Liver (tissue), 9 donors: ENCODE data around the gene CYLD. TPM values are rescaled to one million over a fixed set of nuclear protein-coding genes. Genes with fewer than 3 reads are reported as not detected.

Source experiments
- DNase-seq: peaks from one replicate; pipeline ENCODE4 v3.0.0-alpha.2; 2017; ENCODE audit warnings: low spot score
- H3K27ac ChIP-seq, 2 donors: one replicate each; pipeline ENCODE4 v1.7.0; 2013; ENCODE audit warnings: inconsistent platforms in 2 of 2, low read length in 2 of 2, control low read depth in 1 of 2, low read depth in 1 of 2, mild to moderate bottlenecking in 1 of 2
- H3K27me3 ChIP-seq, 4 donors: one replicate each; pipeline versions ENCODE4 v1.6.1 to v1.7.0; 2013; ENCODE audit warnings: low read length in 3 of 4, inconsistent platforms in 1 of 4, mild to moderate bottlenecking in 1 of 4, moderate library complexity in 1 of 4; ENCODE audit not compliant: control insufficient read depth in 4 of 4, insufficient read depth in 4 of 4
- H3K36me3 ChIP-seq, 4 donors: one replicate each; pipeline versions ENCODE4 v1.6.1 to v1.7.0; 2013; ENCODE audit warnings: low read length in 3 of 4, mild to moderate bottlenecking in 3 of 4, low read depth in 1 of 4, moderate library complexity in 1 of 4; ENCODE audit not compliant: control insufficient read depth in 4 of 4, insufficient read depth in 3 of 4
- H3K4me1 ChIP-seq, 4 donors: one replicate each; pipeline versions ENCODE4 v1.6.1 to v1.7.0; 2013; ENCODE audit warnings: low read length in 3 of 4, mild to moderate bottlenecking in 3 of 4, moderate library complexity in 1 of 4; ENCODE audit not compliant: control insufficient read depth in 4 of 4, insufficient read depth in 4 of 4
- H3K4me3 ChIP-seq, 3 donors: one replicate each; pipeline versions ENCODE4 v1.6.1 to v1.7.0; 2013; ENCODE audit warnings: low read length in 3 of 3, control low read depth in 1 of 3, low read depth in 1 of 3, mild to moderate bottlenecking in 1 of 3
- H3K9ac ChIP-seq, 2 donors: one replicate each; pipeline ENCODE4 v1.7.0; 2013; ENCODE audit warnings: low read length in 2 of 2, mild to moderate bottlenecking in 2 of 2, moderate library complexity in 2 of 2, control low read depth in 1 of 2, low read depth in 1 of 2
- H3K9me3 ChIP-seq, 4 donors: one replicate each; pipeline versions ENCODE4 v1.6.1 to v1.7.0; 2013; ENCODE audit warnings: low read length in 3 of 4; ENCODE audit not compliant: control insufficient read depth in 4 of 4
- CTCF ChIP-seq: fragments of 150-350 bp; IDR thresholded peaks from 2 replicates; pipeline ENCODE4 v1.5.1; 2017; ENCODE audit warnings: improper control_type of control experiment, low read depth, low read length; ENCODE audit not compliant: missing input control
- EGR1 ChIP-seq, 2 donors: IDR thresholded peaks; 2 replicates each; pipeline ENCODE4 v1.6.1; 2016 to 2018; ENCODE audit warnings: antibody characterized with exemption in 2 of 2, low read depth in 2 of 2
- FOXA1 ChIP-seq: IDR thresholded peaks from 2 replicates; pipeline ENCODE4 v1.6.1; 2016; ENCODE audit warnings: antibody characterized with exemption
- FOXA2 ChIP-seq: IDR thresholded peaks from 2 replicates; pipeline ENCODE4 v1.6.1; 2016; ENCODE audit warnings: antibody characterized with exemption
- GABPA ChIP-seq, 2 donors: IDR thresholded peaks in 1 of 2; conservative IDR thresholded peaks in 1 of 2; 2 replicates each; pipeline ENCODE4 v1.6.1; 2016; ENCODE audit warnings: antibody characterized with exemption in 2 of 2, mild to moderate bottlenecking in 1 of 2, moderate library complexity in 1 of 2
- HNF4A ChIP-seq, 2 donors: conservative IDR thresholded peaks; 2 replicates each; pipeline ENCODE4 v1.6.1; 2016; ENCODE audit warnings: antibody characterized with exemption in 2 of 2, mild to moderate bottlenecking in 2 of 2
- HNF4G ChIP-seq: IDR thresholded peaks from 2 replicates; pipeline ENCODE4 v1.6.1; 2016; ENCODE audit warnings: antibody characterized with exemption
- JUND ChIP-seq, 2 donors: IDR thresholded peaks; 2 replicates each; pipeline ENCODE4 v1.6.1; 2016; ENCODE audit warnings: antibody characterized with exemption in 2 of 2
- NR2F2 ChIP-seq: IDR thresholded peaks from 2 replicates; pipeline ENCODE4 v1.6.1; 2016; ENCODE audit warnings: antibody characterized with exemption
- RAD21 ChIP-seq, 2 donors: IDR thresholded peaks; 2 replicates each; pipeline ENCODE4 v1.6.1; 2016; ENCODE audit warnings: antibody characterized with exemption in 2 of 2, mild to moderate bottlenecking in 2 of 2
- RXRA ChIP-seq, 2 donors: IDR thresholded peaks; 2 replicates each; pipeline ENCODE4 v1.6.1; 2017 to 2018; ENCODE audit warnings: antibody characterized with exemption in 2 of 2, mild to moderate bottlenecking in 1 of 2
- SP1 ChIP-seq: IDR thresholded peaks from 2 replicates; pipeline ENCODE4 v1.6.1; 2018; ENCODE audit warnings: antibody characterized with exemption, mild to moderate bottlenecking
- TAF1 ChIP-seq: conservative IDR thresholded peaks from 2 replicates; pipeline ENCODE4 v1.6.1; 2016; ENCODE audit warnings: antibody characterized with exemption, mild to moderate bottlenecking
- YY1 ChIP-seq: IDR thresholded peaks from 2 replicates; pipeline ENCODE4 v1.6.1; 2016; ENCODE audit warnings: antibody characterized with exemption, mild to moderate bottlenecking
- WGBS: extraction: QIAGEN DNeasy Blood & Tissue Kit; methylation state at CpG from one replicate; pipeline ENCODE4 v1.1.7; 2013; 5-methylcytosine and 5-hydroxymethylcytosine counted together
- polyA plus RNA-seq, 2 donors: library from polyadenylated mRNA; stranded (reverse) in 1 of 2; unstranded in 1 of 2; fragments of 200-250 nt in 1 of 2; fragments of >200 nt in 1 of 2; fragmentation: Nextera tagmentation in 1 of 2; extraction: Ambion mirVana in 1 of 2; gene quantifications; one replicate each; pipeline versions ENCODE4 v1.2.1 to v1.2.3, GENCODE V29; 2013 to 2015
- total RNA-seq, 2 donors: library from RNA; depleted of rRNA; stranded (reverse); fragments of >200 nt; gene quantifications; one replicate each; pipeline ENCODE4 v1.2.3, GENCODE V29; 2014
- TF ChIP-seq, protein P1 (sequence below): IDR thresholded peaks from 2 replicates; pipeline ENCODE4 v1.6.1; 2016; ENCODE audit warnings: antibody characterized with exemption, mild to moderate bottlenecking
- TF ChIP-seq, protein P2 (sequence below): IDR thresholded peaks from 2 replicates; pipeline ENCODE4 v1.6.1; 2016; ENCODE audit warnings: antibody characterized with exemption
- TF ChIP-seq, protein P3 (sequence below): IDR thresholded peaks from 2 replicates; pipeline ENCODE4 v1.6.1; 2016; ENCODE audit warnings: antibody characterized with exemption
- TF ChIP-seq, protein P4 (sequence below): IDR thresholded peaks from 2 replicates; pipeline ENCODE4 v1.6.1; 2016; ENCODE audit warnings: antibody characterized with exemption
- donor health status: healthy.
- donor health status: healthy.
- donor health status: healthy.
- donor health status: healthy.
- donor health status: healthy.

Gene CYLD
- total and polyA plus RNA-seq, 4 donors: 8.2 to 42.7 (median 13.8) TPM

DNA sequence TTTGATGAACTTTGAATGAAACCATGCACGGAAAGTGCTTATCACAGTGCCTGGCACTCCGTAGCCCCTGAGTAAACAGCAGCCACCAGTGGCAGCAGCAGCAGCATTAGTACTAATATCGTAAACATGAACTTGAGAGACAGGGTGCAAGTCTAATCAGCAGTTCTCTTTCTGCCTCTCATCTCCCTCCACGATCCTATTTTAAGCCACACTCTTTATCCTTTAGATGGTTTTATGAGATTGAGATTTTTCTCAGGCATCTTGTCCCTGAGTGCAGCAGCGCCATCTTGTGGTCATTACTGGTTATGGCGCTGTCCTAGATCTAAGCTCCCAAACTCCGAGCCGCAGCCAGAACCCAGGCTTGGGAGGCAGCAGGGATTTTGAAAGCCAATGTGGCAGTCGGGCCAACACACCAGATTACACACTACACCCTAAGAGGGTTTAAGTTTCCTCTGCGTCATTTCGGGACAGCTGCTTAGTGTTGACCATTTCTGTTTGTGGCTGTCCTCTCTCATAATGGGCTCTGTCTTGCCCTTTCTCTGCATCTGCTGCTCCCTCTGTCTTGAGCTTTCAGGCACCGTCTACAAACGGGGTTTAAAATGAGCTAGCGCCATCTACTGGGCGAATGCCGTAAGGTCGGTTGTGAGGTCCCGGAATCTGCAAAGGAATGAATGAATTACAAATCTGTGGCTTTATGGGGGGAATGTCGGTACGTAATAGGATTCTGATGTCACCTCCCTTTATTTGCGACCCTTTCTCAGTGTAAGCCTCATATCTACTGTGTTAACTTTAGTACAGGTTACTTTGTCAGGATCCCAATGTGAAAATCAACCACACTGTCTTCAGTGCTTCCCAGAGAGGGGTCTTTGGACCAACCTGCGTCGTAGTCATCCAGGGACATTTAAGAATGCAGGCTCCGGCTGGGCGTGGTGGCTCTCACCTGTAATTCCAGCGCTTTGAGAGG lies 64.5 kb downstream of the CYLD start:
- Histone ChIP-seq H3K9ac (peak overlapping the region; percentile 7 to 61), H3K27me3 (no peaks in the 10 kb centered on the region), H3K4me1 (peaks cover 0 to 17% (median 8%) of the 10 kb centered on the region in 4 donors), H3K36me3 (no peaks in the 10 kb centered on the region), H3K9me3 (no peaks in the 10 kb centered on the region), H3K4me3 (peak overlapping the region; percentile 12 to 54 (median 43)), H3K27ac (peak overlapping the region; percentile 43 to 71)
- 8% methylated on average over 26 of the region's 26 CpGs for WGBS
- TF ChIP-seq TAF1: no peak
- TF ChIP-seq, protein P1, sequence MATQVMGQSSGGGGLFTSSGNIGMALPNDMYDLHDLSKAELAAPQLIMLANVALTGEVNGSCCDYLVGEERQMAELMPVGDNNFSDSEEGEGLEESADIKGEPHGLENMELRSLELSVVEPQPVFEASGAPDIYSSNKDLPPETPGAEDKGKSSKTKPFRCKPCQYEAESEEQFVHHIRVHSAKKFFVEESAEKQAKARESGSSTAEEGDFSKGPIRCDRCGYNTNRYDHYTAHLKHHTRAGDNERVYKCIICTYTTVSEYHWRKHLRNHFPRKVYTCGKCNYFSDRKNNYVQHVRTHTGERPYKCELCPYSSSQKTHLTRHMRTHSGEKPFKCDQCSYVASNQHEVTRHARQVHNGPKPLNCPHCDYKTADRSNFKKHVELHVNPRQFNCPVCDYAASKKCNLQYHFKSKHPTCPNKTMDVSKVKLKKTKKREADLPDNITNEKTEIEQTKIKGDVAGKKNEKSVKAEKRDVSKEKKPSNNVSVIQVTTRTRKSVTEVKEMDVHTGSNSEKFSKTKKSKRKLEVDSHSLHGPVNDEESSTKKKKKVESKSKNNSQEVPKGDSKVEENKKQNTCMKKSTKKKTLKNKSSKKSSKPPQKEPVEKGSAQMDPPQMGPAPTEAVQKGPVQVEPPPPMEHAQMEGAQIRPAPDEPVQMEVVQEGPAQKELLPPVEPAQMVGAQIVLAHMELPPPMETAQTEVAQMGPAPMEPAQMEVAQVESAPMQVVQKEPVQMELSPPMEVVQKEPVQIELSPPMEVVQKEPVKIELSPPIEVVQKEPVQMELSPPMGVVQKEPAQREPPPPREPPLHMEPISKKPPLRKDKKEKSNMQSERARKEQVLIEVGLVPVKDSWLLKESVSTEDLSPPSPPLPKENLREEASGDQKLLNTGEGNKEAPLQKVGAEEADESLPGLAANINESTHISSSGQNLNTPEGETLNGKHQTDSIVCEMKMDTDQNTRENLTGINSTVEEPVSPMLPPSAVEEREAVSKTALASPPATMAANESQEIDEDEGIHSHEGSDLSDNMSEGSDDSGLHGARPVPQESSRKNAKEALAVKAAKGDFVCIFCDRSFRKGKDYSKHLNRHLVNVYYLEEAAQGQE: no peak
- TF ChIP-seq RAD21 (IDR thresholded peaks at IDR 0.05): peak; percentile 86 to 89
- TF ChIP-seq, protein P2, sequence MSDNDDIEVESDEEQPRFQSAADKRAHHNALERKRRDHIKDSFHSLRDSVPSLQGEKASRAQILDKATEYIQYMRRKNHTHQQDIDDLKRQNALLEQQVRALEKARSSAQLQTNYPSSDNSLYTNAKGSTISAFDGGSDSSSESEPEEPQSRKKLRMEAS: no peak
- peak in 1 of 2 donors; percentile 64 for TF ChIP-seq RXRA (IDR thresholded peaks at IDR 0.05)
- TF ChIP-seq HNF4A (conservative IDR thresholded peaks at IDR 0.05): peak in 1 of 2 donors; percentile 58
- no peak for TF ChIP-seq FOXA1
- TF ChIP-seq JUND (IDR thresholded peaks at IDR 0.05): peak in 1 of 2 donors; percentile 40
- peak; percentile 92 for TF ChIP-seq CTCF
- TF ChIP-seq HNF4G: no peak
- TF ChIP-seq SP1: peak; percentile 36
- TF ChIP-seq YY1: peak; percentile 76
- TF ChIP-seq GABPA (IDR thresholded peaks at IDR 0.05 in 1 of 2, conservative IDR thresholded peaks at IDR 0.05 in 1 of 2): no peak
- peak; percentile 76 for TF ChIP-seq FOXA2
- no peak for TF ChIP-seq EGR1 (IDR thresholded peaks at IDR 0.05; ENCODE audit: low read depth in 2 of 2)
- TF ChIP-seq, protein P3, sequence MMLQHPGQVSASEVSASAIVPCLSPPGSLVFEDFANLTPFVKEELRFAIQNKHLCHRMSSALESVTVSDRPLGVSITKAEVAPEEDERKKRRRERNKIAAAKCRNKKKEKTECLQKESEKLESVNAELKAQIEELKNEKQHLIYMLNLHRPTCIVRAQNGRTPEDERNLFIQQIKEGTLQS: no peak
- peak; percentile 23 for TF ChIP-seq NR2F2
- TF ChIP-seq, protein P4, sequence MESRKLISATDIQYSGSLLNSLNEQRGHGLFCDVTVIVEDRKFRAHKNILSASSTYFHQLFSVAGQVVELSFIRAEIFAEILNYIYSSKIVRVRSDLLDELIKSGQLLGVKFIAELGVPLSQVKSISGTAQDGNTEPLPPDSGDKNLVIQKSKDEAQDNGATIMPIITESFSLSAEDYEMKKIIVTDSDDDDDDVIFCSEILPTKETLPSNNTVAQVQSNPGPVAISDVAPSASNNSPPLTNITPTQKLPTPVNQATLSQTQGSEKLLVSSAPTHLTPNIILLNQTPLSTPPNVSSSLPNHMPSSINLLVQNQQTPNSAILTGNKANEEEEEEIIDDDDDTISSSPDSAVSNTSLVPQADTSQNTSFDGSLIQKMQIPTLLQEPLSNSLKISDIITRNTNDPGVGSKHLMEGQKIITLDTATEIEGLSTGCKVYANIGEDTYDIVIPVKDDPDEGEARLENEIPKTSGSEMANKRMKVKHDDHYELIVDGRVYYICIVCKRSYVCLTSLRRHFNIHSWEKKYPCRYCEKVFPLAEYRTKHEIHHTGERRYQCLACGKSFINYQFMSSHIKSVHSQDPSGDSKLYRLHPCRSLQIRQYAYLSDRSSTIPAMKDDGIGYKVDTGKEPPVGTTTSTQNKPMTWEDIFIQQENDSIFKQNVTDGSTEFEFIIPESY: no peak
- DNase-seq: peak; percentile 75
